ENCODE data around the gene ST7. TPM values are rescaled to one million over a fixed set of nuclear protein-coding genes. Genes with fewer than 3 reads are reported as not detected.
A peak's percentile ranks its signal among the peaks of the same experiment; 100 is the strongest.

The ST7 gene
- total and polyA plus RNA-seq, 7 experiments from 2014 or later, result 2.1 to 6.4 (median 4.1) TPM

DNA sequence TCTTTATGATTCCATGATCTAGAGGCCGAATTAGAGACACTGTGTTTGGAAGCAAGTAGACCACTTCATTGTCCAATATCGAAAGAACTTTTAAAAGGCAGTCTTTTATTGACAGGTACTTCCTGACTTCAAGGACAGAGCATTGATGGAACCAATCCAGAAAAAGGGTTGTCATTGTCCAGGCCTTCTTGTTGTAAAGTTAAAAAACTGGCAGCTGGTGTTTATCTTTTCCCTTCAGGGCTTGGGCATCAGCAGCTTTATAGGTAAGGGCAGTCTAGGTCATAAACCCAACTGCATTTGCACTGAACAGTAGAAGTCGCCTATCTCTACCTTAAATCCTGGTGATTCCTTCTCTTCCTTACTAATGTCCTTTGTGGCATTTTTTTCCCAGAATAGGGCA, 95.6 kb downstream of the ST7 start:
- H3K27ac Mint-ChIP-seq, result peak overlapping the region; percentile 5 to 79 (median 39)
- ATAC-seq (no peak), DNase-seq (peak in 1 of 9 donors; percentile 2)
- peaks cover 0 to 5% (median 0%) of the 10 kb centered on the region in 11 donors for H3K9me3 Mint-ChIP-seq
- intact Hi-C loops (cut with micrococcal nuclease), result loop anchor here in 1 of 2 donors (2.0 to 5.0 kb wide), 2 partner anchors 34 to 38 kb away; no protein-coding TSS in a partner anchor
- no peak overlapping the region for H3K27ac ChIP-seq (ENCODE audit: low read depth, low read length)
- peak overlapping the region; percentile 54 to 86 (median 70) for H3K4me3 Mint-ChIP-seq
- H3K4me1 ChIP-seq (ENCODE audit: control insufficient read depth in 2 of 2, insufficient read depth in 2 of 2, low read length in 2 of 2), result peaks cover 0 to 12% of the 10 kb centered on the region in 2 donors
- H3K36me3 ChIP-seq (ENCODE audit: control insufficient read depth in 2 of 3, insufficient read depth in 3 of 3, low read length in 3 of 3), result no peaks in the 10 kb centered on the region
- H3K9me3 ChIP-seq (ENCODE audit: control insufficient read depth in 2 of 3, low read length in 3 of 3), result no peaks in the 10 kb centered on the region
- H3K36me3 Mint-ChIP-seq, result peaks cover 0 to 7% (median 0%) of the 10 kb centered on the region in 5 donors
- H3K4me1 Mint-ChIP-seq, result peaks cover 14 to 34% (median 26%) of the 10 kb centered on the region in 7 donors
- ChIA-PET CTCF (interaction anchor here (1.0 kb wide), 1 partner anchor 118 kb away, joined by 3 read pairs; no protein-coding TSS in a partner anchor), POLR2A (no interaction called here)
- peaks cover 0 to 36% (median 0%) of the 10 kb centered on the region in 5 donors for H3K27me3 Mint-ChIP-seq
- no peak overlapping the region for H3K4me3 ChIP-seq (ENCODE audit: low read length)
- no peaks in the 10 kb centered on the region for H3K27me3 ChIP-seq (ENCODE audit: control insufficient read depth in 2 of 2, insufficient read depth in 2 of 2, low read length in 2 of 2)

DNA sequence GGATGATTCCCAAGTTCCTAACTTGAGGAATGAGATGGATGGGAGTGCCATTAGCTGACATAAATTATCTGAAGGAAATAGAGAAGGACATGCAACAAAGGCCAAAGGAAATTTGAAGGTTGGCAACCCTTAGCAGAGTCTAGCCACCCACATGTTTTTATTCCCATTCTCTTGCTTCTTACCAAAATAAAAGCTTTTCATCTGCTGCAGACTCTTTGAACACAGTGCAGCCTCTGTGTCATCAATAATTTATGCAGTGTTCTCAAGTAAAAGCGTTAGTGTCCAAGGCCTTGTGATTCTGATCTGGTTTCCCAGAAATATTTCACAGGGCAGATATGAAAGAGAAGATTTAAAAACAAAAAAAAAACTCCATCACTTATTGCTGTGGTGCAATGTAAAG, 98.5 kb downstream of the ST7 start:
- H3K27ac Mint-ChIP-seq, result peak overlapping the region in 1 of 9 donors; percentile 3
- ATAC-seq (no peak), DNase-seq (no peak)
- Histone ChIP-seq H3K9me3 (ENCODE audit: control insufficient read depth in 2 of 3, low read length in 3 of 3) (no peaks in the 10 kb centered on the region), H3K4me1 (ENCODE audit: control insufficient read depth in 2 of 2, insufficient read depth in 2 of 2, low read length in 2 of 2) (peaks cover 0 to 12% of the 10 kb centered on the region in 2 donors), H3K27me3 (ENCODE audit: control insufficient read depth in 2 of 2, insufficient read depth in 2 of 2, low read length in 2 of 2) (no peaks in the 10 kb centered on the region), H3K36me3 (ENCODE audit: control insufficient read depth in 2 of 3, insufficient read depth in 3 of 3, low read length in 3 of 3) (no peaks in the 10 kb centered on the region), H3K4me3 (ENCODE audit: low read length) (no peak overlapping the region), H3K27ac (ENCODE audit: low read depth, low read length) (no peak overlapping the region)
- H3K27me3 Mint-ChIP-seq, result peaks cover 0 to 24% (median 0%) of the 10 kb centered on the region in 5 donors
- H3K4me3 Mint-ChIP-seq, result no peak overlapping the region
- CTCF ChIA-PET, result no interaction called here
- H3K4me1 Mint-ChIP-seq, result peaks cover 14 to 34% (median 26%) of the 10 kb centered on the region in 7 donors
- peaks cover 0 to 5% (median 0%) of the 10 kb centered on the region in 11 donors for H3K9me3 Mint-ChIP-seq
- intact Hi-C loops (cut with micrococcal nuclease), result no loop called here
- POLR2A ChIA-PET, result no interaction called here
- H3K36me3 Mint-ChIP-seq, result peaks cover 0 to 7% (median 0%) of the 10 kb centered on the region in 5 donors

DNA sequence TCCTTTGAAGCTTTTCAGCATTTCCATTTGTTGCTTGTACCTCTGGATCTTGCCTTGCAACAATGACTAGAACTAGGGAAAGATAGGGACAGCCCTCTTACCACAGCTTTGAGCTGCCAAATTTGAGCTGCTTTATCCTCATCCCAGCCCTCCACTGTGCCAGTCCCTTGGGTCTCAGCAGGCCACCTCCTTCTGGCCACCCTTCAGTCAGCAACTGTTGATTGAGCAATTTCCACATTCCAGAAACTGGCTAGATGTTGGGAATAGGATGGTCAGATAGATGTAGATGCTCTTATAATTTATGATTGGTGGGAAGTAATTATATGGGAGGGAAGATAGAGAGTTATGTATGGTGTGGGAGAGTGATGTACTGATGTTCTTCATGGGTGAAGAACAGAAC, 100.1 kb downstream of the ST7 start:
- POLR2A ChIA-PET, result no interaction called here
- H3K27ac Mint-ChIP-seq, result peak overlapping the region in 1 of 9 donors; percentile 74
- DNase-seq, result no peak
- ATAC-seq, result no peak
- H3K4me3 ChIP-seq (ENCODE audit: low read length), result no peak overlapping the region
- no peaks in the 10 kb centered on the region for H3K27me3 ChIP-seq (ENCODE audit: control insufficient read depth in 2 of 2, insufficient read depth in 2 of 2, low read length in 2 of 2)
- peaks cover 0 to 5% (median 0%) of the 10 kb centered on the region in 11 donors for H3K9me3 Mint-ChIP-seq
- peaks cover 9 to 27% (median 19%) of the 10 kb centered on the region in 7 donors for H3K4me1 Mint-ChIP-seq
- H3K4me1 ChIP-seq (ENCODE audit: control insufficient read depth in 2 of 2, insufficient read depth in 2 of 2, low read length in 2 of 2), result peaks cover 0 to 12% of the 10 kb centered on the region in 2 donors
- H3K4me3 Mint-ChIP-seq, result no peak overlapping the region
- H3K27me3 Mint-ChIP-seq, result peaks cover 0 to 29% (median 0%) of the 10 kb centered on the region in 5 donors
- peaks cover 0 to 7% (median 0%) of the 10 kb centered on the region in 5 donors for H3K36me3 Mint-ChIP-seq
- H3K9me3 ChIP-seq (ENCODE audit: control insufficient read depth in 2 of 3, low read length in 3 of 3), result no peaks in the 10 kb centered on the region
- intact Hi-C loops (cut with micrococcal nuclease), result no loop called here
- no peaks in the 10 kb centered on the region for H3K36me3 ChIP-seq (ENCODE audit: control insufficient read depth in 2 of 3, insufficient read depth in 3 of 3, low read length in 3 of 3)
- CTCF ChIA-PET, result no interaction called here
- H3K27ac ChIP-seq (ENCODE audit: low read depth, low read length), result no peak overlapping the region

DNA sequence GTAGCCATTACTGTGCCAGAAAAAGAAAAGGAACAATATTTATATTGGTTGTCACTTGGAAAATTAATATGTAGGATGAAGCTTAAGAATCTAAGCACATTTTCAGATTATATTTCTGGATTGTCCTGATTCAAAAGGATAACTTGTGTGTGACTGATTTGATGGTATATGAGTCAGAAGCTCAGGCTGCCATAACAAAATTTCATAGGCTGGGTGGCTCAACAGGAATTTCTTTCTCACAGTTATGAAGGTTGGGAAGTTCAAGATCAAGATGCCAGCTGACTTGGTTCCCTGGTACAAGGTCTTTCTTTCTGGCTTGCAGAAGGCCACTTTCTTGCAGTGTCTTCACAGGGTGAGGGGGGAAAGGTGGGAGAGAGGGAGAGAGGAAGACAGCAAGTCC, 108.5 kb downstream of the ST7 start:
- no peaks in the 10 kb centered on the region for H3K36me3 ChIP-seq (ENCODE audit: control insufficient read depth in 2 of 3, insufficient read depth in 3 of 3, low read length in 3 of 3)
- no peaks in the 10 kb centered on the region for H3K9me3 ChIP-seq (ENCODE audit: control insufficient read depth in 2 of 3, low read length in 3 of 3)
- no peak overlapping the region for H3K4me3 ChIP-seq (ENCODE audit: low read length)
- Mint-ChIP-seq H3K27ac (no peak overlapping the region), H3K27me3 (peaks cover 0 to 23% (median 0%) of the 10 kb centered on the region in 5 donors), H3K36me3 (peaks cover 0 to 8% (median 0%) of the 10 kb centered on the region in 5 donors), H3K4me3 (no peak overlapping the region), H3K4me1 (peaks cover 0 to 2% (median 0%) of the 10 kb centered on the region in 7 donors), H3K9me3 (no peaks in the 10 kb centered on the region)
- ATAC-seq (no peak), DNase-seq (no peak)
- ChIA-PET POLR2A (no interaction called here), CTCF (no interaction called here)
- no peak overlapping the region for H3K27ac ChIP-seq (ENCODE audit: low read depth, low read length)
- no peaks in the 10 kb centered on the region for H3K4me1 ChIP-seq (ENCODE audit: control insufficient read depth in 2 of 2, insufficient read depth in 2 of 2, low read length in 2 of 2)
- no peaks in the 10 kb centered on the region for H3K27me3 ChIP-seq (ENCODE audit: control insufficient read depth in 2 of 2, insufficient read depth in 2 of 2, low read length in 2 of 2)
- intact Hi-C loops (cut with micrococcal nuclease), result no loop called here

DNA sequence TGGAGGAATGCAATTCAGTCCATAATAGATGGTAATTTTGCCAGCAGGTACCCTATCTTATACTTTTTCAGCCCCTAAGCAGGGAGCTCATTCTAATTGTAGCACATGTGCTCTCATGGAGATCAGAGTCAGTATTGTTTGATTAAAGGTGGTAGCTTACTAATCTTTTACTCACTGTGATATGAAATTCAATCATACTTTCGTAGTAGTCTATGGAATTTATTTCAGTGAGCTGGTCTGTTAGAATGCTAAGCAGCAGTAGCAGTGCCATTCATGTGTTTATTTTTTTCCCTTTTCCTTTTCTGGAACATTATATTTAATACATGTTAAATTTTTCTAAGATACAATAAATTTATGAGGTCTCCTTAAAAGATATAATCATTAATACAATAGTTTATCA, 109.0 kb downstream of the ST7 start:
- intact Hi-C loops (cut with micrococcal nuclease), result no loop called here
- ATAC-seq, result no peak
- Mint-ChIP-seq H3K4me1 (peaks cover 0 to 6% (median 0%) of the 10 kb centered on the region in 7 donors), H3K4me3 (no peak overlapping the region), H3K27ac (no peak overlapping the region), H3K27me3 (peaks cover 0 to 24% (median 0%) of the 10 kb centered on the region in 5 donors), H3K9me3 (no peaks in the 10 kb centered on the region), H3K36me3 (peaks cover 0 to 8% (median 0%) of the 10 kb centered on the region in 5 donors)
- no peak overlapping the region for H3K27ac ChIP-seq (ENCODE audit: low read depth, low read length)
- CTCF ChIA-PET, result no interaction called here
- no peaks in the 10 kb centered on the region for H3K27me3 ChIP-seq (ENCODE audit: control insufficient read depth in 2 of 2, insufficient read depth in 2 of 2, low read length in 2 of 2)
- no peak overlapping the region for H3K4me3 ChIP-seq (ENCODE audit: low read length)
- H3K36me3 ChIP-seq (ENCODE audit: control insufficient read depth in 2 of 3, insufficient read depth in 3 of 3, low read length in 3 of 3), result no peaks in the 10 kb centered on the region
- DNase-seq, result no peak
- POLR2A ChIA-PET, result no interaction called here
- no peaks in the 10 kb centered on the region for H3K4me1 ChIP-seq (ENCODE audit: control insufficient read depth in 2 of 2, insufficient read depth in 2 of 2, low read length in 2 of 2)
- H3K9me3 ChIP-seq (ENCODE audit: control insufficient read depth in 2 of 3, low read length in 3 of 3), result no peaks in the 10 kb centered on the region

DNA sequence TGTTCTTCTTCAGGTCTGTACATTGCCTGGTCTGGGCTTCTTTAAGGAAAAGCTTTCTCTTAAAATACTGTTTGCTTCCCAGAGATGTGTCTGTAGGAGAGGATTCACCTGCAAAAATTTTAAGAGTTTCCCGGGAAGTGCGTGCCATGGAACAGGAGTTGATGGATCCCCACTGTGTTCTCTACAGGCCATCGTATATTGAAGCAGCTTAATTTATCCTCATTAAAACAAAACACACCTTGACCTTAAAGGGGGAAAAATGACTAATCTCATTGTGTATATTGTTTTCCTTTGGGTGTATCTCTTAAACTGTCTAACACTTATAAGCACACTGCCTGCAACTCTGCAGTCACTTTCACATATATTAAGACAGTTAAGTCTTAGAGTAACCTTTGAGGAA, 111.4 kb downstream of the ST7 start:
- peaks cover 0 to 22% (median 0%) of the 10 kb centered on the region in 5 donors for H3K27me3 Mint-ChIP-seq
- Histone ChIP-seq H3K4me3 (ENCODE audit: low read length) (no peak overlapping the region), H3K9me3 (ENCODE audit: control insufficient read depth in 2 of 3, low read length in 3 of 3) (no peaks in the 10 kb centered on the region), H3K27me3 (ENCODE audit: control insufficient read depth in 2 of 2, insufficient read depth in 2 of 2, low read length in 2 of 2) (no peaks in the 10 kb centered on the region), H3K36me3 (ENCODE audit: control insufficient read depth in 2 of 3, insufficient read depth in 3 of 3, low read length in 3 of 3) (no peaks in the 10 kb centered on the region), H3K27ac (ENCODE audit: low read depth, low read length) (no peak overlapping the region), H3K4me1 (ENCODE audit: control insufficient read depth in 2 of 2, insufficient read depth in 2 of 2, low read length in 2 of 2) (peaks cover 0 to 8% of the 10 kb centered on the region in 2 donors)
- H3K4me1 Mint-ChIP-seq, result peaks cover 0 to 27% (median 15%) of the 10 kb centered on the region in 7 donors
- no peaks in the 10 kb centered on the region for H3K9me3 Mint-ChIP-seq
- ChIA-PET POLR2A (no interaction called here), CTCF (no interaction called here)
- ATAC-seq, result no peak
- H3K27ac Mint-ChIP-seq, result peak overlapping the region in 1 of 9 donors; percentile 5
- no peak overlapping the region for H3K4me3 Mint-ChIP-seq
- H3K36me3 Mint-ChIP-seq, result peaks cover 0 to 3% (median 0%) of the 10 kb centered on the region in 5 donors
- DNase-seq, result no peak
- intact Hi-C loops (cut with micrococcal nuclease), result no loop called here

DNA sequence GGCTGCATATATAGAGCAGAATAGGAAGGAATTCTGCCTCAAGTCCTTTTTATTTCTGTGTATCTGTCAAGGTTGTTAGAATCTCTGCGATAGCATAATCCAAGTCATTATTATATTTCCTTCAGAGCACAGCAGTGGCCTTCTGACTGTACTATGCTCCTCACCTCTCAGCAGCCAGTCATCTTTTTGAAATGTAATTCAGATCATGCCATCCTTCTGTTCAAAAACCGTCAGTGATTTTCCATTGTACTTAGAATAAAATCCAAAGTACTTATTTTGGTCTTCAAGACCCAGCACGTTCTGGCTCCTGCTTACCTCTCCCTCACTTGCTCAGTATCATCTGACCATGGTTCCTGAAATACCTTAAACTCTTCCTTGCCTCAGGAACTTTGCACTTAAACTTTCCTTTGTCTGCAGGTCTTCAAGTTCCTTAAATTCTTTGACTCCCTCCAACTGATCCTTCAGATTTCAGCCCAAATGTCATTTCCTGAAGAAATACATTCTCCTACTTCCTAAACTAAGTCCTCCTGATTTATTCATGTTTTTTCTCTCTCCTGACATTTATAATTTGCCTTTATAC, 112.4 kb downstream of the ST7 start:
- H3K36me3 ChIP-seq (ENCODE audit: control insufficient read depth in 2 of 3, insufficient read depth in 3 of 3, low read length in 3 of 3), result no peaks in the 10 kb centered on the region
- CTCF ChIA-PET, result interaction anchor here (0.7 kb wide), 1 partner anchor 62 kb away, joined by 5 read pairs; no protein-coding TSS in a partner anchor
- Mint-ChIP-seq H3K9me3 (no peaks in the 10 kb centered on the region), H3K27me3 (peaks cover 0 to 17% (median 0%) of the 10 kb centered on the region in 5 donors), H3K4me1 (peaks cover 0 to 27% (median 15%) of the 10 kb centered on the region in 7 donors), H3K27ac (no peak overlapping the region), H3K4me3 (no peak overlapping the region), H3K36me3 (peaks cover 0 to 3% (median 0%) of the 10 kb centered on the region in 5 donors)
- peaks cover 0 to 8% of the 10 kb centered on the region in 2 donors for H3K4me1 ChIP-seq (ENCODE audit: control insufficient read depth in 2 of 2, insufficient read depth in 2 of 2, low read length in 2 of 2)
- no peak overlapping the region for H3K27ac ChIP-seq (ENCODE audit: low read depth, low read length)
- intact Hi-C loops (cut with micrococcal nuclease), result no loop called here
- no peaks in the 10 kb centered on the region for H3K27me3 ChIP-seq (ENCODE audit: control insufficient read depth in 2 of 2, insufficient read depth in 2 of 2, low read length in 2 of 2)
- no peaks in the 10 kb centered on the region for H3K9me3 ChIP-seq (ENCODE audit: control insufficient read depth in 2 of 3, low read length in 3 of 3)
- H3K4me3 ChIP-seq (ENCODE audit: low read length), result no peak overlapping the region
- POLR2A ChIA-PET, result no interaction called here
- DNase-seq (no peak), ATAC-seq (no peak)

Measured in naive thymus-derived CD4-positive, alpha-beta T cell (primary cell).